Stomach smooth muscle (tissue), 2 donors: ENCODE measurements around the gene DPF3.
"Not testable (repeated sequence)": the region's sequence is repeated elsewhere in the genome, so short reads cannot be mapped to it uniquely, and the experiment has no call there.

ENCODE experiments used
- H3K27ac ChIP-seq: one replicate; pipeline ENCODE4 v1.7.0; 2013; ENCODE audit warnings: mild to moderate bottlenecking, low read length, inconsistent platforms
- H3K27me3 ChIP-seq, 2 donors: one replicate each; pipeline ENCODE4 v1.7.0; 2013; ENCODE audit warnings: low read length in 2 of 2; ENCODE audit not compliant: insufficient read depth in 2 of 2, control insufficient read depth in 1 of 2
- H3K36me3 ChIP-seq, 2 donors: one replicate each; pipeline ENCODE4 v1.7.0; 2013; ENCODE audit warnings: low read length in 2 of 2; ENCODE audit not compliant: control insufficient read depth in 2 of 2, insufficient read depth in 2 of 2
- H3K4me1 ChIP-seq: one replicate; pipeline ENCODE4 v1.7.0; 2013; ENCODE audit warnings: low read length; ENCODE audit not compliant: control insufficient read depth, insufficient read depth
- H3K4me3 ChIP-seq, 2 donors: one replicate each; pipeline ENCODE4 v1.7.0; 2013; ENCODE audit warnings: low read length in 2 of 2
- H3K9ac ChIP-seq, 2 donors: one replicate each; pipeline ENCODE4 v1.7.0; 2013; ENCODE audit warnings: low read length in 2 of 2, mild to moderate bottlenecking in 1 of 2
- H3K9me3 ChIP-seq, 2 donors: one replicate each; pipeline ENCODE4 v1.7.0; 2013; ENCODE audit warnings: low read length in 2 of 2; ENCODE audit not compliant: control insufficient read depth in 2 of 2
- donor health status: healthy.
- donor health status: Pancreatic carcinoma.

DPF3 gene

GRCh38 chr14:72748921-72749320, 145.0 kb downstream of the DPF3 start:
- H3K4me1 ChIP-seq, H3K27me3 ChIP-seq: not testable (repeated sequence)

DNA sequence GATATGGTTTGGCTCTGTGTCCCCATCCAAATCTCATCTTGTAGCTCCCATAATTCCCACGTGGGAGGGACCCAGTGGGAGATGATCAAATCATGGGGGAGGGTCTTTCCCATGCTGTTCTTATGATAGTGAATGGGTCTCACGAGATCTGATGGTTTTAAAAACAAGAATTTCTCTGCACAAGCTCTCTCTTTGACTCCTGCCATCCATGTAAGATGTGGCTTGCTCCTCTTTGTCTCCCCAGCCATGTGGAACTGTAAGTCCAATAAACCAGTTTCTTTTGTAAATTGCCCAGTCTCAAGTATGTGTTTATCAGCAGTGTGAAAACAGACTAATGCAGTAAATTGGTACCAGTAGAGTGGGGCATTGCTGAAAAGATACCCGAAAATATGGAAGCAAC, 146.2 kb downstream of the DPF3 start:
- Histone ChIP-seq H3K36me3 (no peaks in the 10 kb centered on the region), H3K4me3 (no peak overlapping the region), H3K27ac (no peak overlapping the region), H3K9ac (no peak overlapping the region), H3K27me3 (no peaks in the 10 kb centered on the region), H3K9me3 (no peaks in the 10 kb centered on the region), H3K4me1 (no peaks in the 10 kb centered on the region)

More at GRCh38 chr14:72748921-72749320, 145.0 kb downstream of the DPF3 start:
- H3K4me3 ChIP-seq, H3K27ac ChIP-seq, H3K9ac ChIP-seq, H3K36me3 ChIP-seq, H3K9me3 ChIP-seq: not testable (repeated sequence)

- Histone ChIP-seq H3K9ac (no peak overlapping the region), H3K27ac (no peak overlapping the region)
Observed at GRCh38 chr14:72745991-72746980, 147.6 kb downstream of the DPF3 start.

DNA sequence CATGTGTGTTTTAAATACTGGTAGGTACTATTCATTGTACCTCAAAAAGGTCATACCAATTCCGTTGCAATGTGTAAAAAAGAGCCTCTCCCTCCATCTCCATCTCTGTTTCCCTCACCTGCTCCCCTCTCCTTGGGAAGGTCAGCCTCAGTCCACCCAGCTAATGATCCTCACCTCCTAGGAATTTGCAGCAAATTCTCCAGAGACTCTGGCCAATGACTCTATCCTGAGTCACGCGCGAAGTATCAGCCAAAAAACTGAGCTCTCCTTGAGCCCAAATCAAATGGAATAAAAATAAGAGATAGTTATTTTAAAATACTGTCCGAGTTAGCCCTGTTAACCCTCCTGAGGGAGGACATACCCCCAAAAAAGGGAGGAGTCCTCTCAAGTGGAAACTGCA, 148.4 kb downstream of the DPF3 start:
- no peaks in the 10 kb centered on the region for H3K4me1 ChIP-seq
- H3K9me3 ChIP-seq, result no peaks in the 10 kb centered on the region
- H3K27me3 ChIP-seq, result no peaks in the 10 kb centered on the region
- no peaks in the 10 kb centered on the region for H3K36me3 ChIP-seq
- H3K4me3 ChIP-seq, result no peak overlapping the region
- H3K9ac ChIP-seq, result no peak overlapping the region
- H3K27ac ChIP-seq, result no peak overlapping the region

More at GRCh38 chr14:72745991-72746980, 147.6 kb downstream of the DPF3 start:
- Histone ChIP-seq H3K4me1 (no peaks in the 10 kb centered on the region), H3K4me3 (no peak overlapping the region), H3K36me3 (no peaks in the 10 kb centered on the region), H3K9me3 (no peaks in the 10 kb centered on the region), H3K27me3 (no peaks in the 10 kb centered on the region)

DNA sequence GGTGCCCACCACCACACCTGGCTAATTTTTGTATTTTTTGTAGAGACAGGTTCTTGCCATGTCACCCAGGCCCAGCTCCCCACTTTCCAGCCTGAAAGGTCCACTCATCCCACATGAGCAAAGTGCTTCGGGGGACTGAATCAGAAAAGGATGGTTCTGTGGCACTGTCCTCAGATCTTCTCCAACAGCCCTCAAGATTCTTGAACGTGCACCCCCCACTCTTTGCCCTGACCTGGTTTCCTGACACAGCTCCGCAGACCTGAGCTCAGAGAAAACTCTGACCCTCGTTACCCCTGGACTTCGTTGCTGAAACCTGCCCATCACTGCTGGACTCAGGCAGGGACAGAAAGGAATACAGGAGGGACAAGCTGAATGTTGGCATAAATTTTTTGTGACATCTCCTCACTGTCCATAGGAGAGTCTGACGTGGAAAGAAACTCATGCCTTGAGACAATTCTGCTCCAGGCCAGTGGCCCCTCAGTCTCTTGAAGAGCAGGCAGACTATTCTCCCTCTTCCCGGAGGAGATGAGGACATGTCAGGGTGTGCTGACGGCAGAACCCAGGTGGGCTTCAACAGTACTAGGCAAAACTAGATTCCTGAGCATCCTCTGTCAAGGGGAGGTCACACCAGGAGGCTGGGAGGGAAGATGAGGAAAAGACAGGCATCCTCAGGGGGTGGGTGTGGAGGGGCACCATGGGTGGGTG, 149.3 kb downstream of the DPF3 start:
- Histone ChIP-seq H3K27me3 (no peaks in the 10 kb centered on the region), H3K36me3 (no peaks in the 10 kb centered on the region), H3K9me3 (no peaks in the 10 kb centered on the region), H3K4me3 (no peak overlapping the region), H3K27ac (no peak overlapping the region), H3K9ac (no peak overlapping the region), H3K4me1 (no peaks in the 10 kb centered on the region)

- Histone ChIP-seq H3K27me3 (no peaks in the 10 kb centered on the region), H3K27ac (no peak overlapping the region)
Observed at GRCh38 chr14:72743626-72744025, 150.3 kb downstream of the DPF3 start.

DNA sequence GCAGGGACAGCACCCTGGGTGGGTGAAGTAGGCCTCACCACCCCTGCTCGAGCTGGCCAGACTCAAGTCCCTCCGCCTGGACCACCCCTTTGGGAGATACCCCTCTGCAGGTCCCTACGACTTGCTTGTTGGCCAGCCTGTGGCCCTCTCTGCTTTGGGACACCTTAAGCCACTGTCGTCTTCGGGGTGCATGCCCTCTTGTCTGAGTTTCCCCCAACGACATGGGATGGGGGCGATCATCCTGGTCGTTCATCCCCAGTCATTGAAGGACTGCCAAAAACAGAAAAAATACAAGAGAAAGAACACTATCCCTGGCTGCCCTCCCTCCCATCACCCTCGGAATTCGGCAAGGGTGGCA, 151.1 kb downstream of the DPF3 start:
- H3K27ac ChIP-seq, result no peak overlapping the region
- H3K27me3 ChIP-seq, result peaks cover 0 to 2% of the 10 kb centered on the region in 2 donors
- H3K4me1 ChIP-seq, result no peaks in the 10 kb centered on the region
- H3K9me3 ChIP-seq, result no peaks in the 10 kb centered on the region
- H3K4me3 ChIP-seq, result no peak overlapping the region
- H3K36me3 ChIP-seq, result no peaks in the 10 kb centered on the region
- H3K9ac ChIP-seq, result no peak overlapping the region

More at GRCh38 chr14:72743626-72744025, 150.3 kb downstream of the DPF3 start:
- H3K4me1 ChIP-seq, result no peaks in the 10 kb centered on the region
- H3K9me3 ChIP-seq, result no peaks in the 10 kb centered on the region
- no peak overlapping the region for H3K4me3 ChIP-seq
- no peak overlapping the region for H3K9ac ChIP-seq
- H3K36me3 ChIP-seq, result no peaks in the 10 kb centered on the region

- Histone ChIP-seq H3K9me3 (no peaks in the 10 kb centered on the region), H3K36me3 (no peaks in the 10 kb centered on the region), H3K4me1 (no peaks in the 10 kb centered on the region), H3K4me3 (no peak overlapping the region), H3K9ac (no peak overlapping the region), H3K27ac (no peak overlapping the region), H3K27me3 (peaks cover 0 to 2% of the 10 kb centered on the region in 2 donors)
Observed at GRCh38 chr14:72742118-72742837, 151.6 kb downstream of the DPF3 start.

DNA sequence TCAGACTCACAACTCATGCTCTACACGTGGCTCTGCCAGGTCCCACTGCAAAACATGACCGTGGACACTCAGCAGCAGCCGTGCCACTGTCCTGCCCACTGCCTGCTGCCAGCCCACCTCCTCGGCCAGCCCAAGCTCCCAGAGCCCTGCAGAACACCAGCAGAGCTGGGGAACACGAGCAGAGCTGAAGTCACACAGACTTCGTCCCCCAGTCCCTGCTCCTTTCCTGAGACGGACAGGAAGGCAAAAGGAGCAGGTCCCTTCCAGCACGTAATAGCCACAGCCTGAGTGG, 152.1 kb downstream of the DPF3 start:
- no peak overlapping the region for H3K27ac ChIP-seq
- H3K36me3 ChIP-seq, result no peaks in the 10 kb centered on the region
- H3K9ac ChIP-seq, result no peak overlapping the region
- H3K4me1 ChIP-seq, result no peaks in the 10 kb centered on the region
- no peaks in the 10 kb centered on the region for H3K9me3 ChIP-seq
- peaks cover 0 to 2% of the 10 kb centered on the region in 2 donors for H3K27me3 ChIP-seq
- no peak overlapping the region for H3K4me3 ChIP-seq

DNA sequence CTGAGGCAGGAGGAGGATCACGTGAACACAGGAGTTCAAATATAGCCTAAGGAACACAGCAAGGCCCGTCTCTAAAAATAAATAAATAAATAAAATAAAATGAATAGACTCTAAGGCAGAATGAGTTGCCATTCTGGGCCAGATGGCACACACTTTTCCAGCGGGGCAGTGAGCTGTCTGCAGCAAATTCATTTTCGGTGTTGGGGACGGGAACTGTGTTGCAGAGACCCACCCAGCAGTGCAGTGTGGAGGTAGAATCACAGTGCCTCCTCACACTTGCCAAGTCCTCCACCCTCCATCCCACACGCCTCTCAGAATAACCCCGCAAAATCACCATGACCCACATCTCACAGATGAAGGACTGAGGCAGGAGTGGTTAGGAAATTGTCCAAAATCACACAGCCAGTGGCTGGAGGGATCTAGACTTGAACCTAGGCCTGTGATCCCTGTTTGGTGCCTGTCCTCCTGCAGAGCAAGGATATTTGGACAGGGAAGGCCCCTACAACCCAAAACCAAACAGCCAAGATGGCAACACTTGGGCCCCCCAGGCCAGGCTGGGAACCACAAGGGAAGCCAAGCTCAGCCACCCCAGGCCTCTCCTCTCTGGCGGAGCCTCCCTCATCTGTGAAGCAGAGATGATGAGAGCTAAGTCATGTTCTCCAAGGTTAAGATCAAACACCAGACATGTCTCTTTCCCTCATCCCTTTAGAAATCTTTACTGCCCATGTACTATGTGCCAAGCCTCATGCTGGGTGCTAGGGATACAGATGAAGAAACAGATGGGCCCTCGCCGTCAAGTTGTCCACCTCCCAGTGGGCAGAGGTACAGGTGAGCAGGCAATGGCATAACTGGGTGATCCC, 152.7 kb downstream of the DPF3 start:
- Histone ChIP-seq H3K9me3 (no peaks in the 10 kb centered on the region), H3K4me1 (no peaks in the 10 kb centered on the region), H3K4me3 (no peak overlapping the region), H3K27ac (no peak overlapping the region), H3K9ac (no peak overlapping the region), H3K36me3 (no peaks in the 10 kb centered on the region), H3K27me3 (peaks cover 0 to 2% of the 10 kb centered on the region in 2 donors)
